ENCODE measurements around the gene TDRKH.

GRCh38 chr1:151814971-151815545 lies 24.8 kb upstream of the TDRKH start:
- TF ChIP-seq POLR2AphosphoS5 (IDR thresholded peaks at IDR 0.05) (no peak), CTCF (IDR thresholded peaks at IDR 0.05) (no peak), POLR2A (IDR thresholded peaks at IDR 0.05; ENCODE audit: low read depth) (no peak), EP300 (IDR thresholded peaks at IDR 0.05) (no peak)

All from esophagus muscularis mucosa (tissue), 4 donors.